ENCODE results near the gene PRKN.

The PRKN gene

DNA sequence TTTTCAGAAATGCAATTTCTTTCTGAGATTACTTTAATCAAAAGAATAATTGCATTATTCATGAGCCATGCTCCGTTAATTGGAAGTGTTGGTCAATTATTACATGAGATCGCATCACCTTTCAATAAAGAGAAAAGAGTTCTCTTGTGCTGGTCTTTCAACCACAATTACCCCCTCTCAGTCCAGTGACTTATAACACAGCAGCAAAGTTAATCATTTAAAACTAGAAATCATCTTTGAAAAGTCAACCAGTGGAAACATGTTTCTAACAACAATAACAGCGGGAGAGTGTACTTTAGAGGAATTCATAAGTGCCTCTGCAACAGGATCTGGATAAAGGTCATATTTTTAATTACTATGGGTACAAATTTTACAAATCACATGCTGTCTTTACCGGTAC lies 1069.4 kb downstream of the PRKN start:
- TF ChIP-seq, protein P1, sequence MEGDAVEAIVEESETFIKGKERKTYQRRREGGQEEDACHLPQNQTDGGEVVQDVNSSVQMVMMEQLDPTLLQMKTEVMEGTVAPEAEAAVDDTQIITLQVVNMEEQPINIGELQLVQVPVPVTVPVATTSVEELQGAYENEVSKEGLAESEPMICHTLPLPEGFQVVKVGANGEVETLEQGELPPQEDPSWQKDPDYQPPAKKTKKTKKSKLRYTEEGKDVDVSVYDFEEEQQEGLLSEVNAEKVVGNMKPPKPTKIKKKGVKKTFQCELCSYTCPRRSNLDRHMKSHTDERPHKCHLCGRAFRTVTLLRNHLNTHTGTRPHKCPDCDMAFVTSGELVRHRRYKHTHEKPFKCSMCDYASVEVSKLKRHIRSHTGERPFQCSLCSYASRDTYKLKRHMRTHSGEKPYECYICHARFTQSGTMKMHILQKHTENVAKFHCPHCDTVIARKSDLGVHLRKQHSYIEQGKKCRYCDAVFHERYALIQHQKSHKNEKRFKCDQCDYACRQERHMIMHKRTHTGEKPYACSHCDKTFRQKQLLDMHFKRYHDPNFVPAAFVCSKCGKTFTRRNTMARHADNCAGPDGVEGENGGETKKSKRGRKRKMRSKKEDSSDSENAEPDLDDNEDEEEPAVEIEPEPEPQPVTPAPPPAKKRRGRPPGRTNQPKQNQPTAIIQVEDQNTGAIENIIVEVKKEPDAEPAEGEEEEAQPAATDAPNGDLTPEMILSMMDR (IDR thresholded peaks at IDR 0.05; ENCODE audit: low read depth, low read length): no peak
- H3K4me3 ChIP-seq (ENCODE audit: low read depth, low read length): no peak overlapping the region

DNA sequence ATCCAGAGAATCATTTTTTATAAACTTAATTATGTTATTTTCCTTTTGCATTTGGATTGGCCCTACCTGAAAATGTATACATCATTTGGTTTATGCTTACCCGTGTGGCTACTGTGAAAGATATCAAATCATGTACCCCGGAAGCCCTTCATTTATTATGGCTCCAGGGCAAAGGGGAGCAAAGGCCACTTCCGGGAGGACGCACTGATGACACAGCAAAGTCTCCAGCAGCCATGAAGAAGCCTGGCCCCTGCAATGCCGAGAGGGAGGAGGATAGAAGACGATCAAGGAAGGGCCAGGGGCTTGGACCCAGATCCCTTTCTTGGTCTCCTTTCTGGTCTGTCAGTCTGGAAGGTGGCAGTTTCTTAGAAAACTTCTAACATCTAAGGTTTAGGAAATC lies 1073.4 kb downstream of the PRKN start:
- no peak overlapping the region for H3K4me3 ChIP-seq (ENCODE audit: low read depth, low read length)
- TF ChIP-seq, protein P1 (IDR thresholded peaks at IDR 0.05; ENCODE audit: low read depth, low read length): no peak

DNA sequence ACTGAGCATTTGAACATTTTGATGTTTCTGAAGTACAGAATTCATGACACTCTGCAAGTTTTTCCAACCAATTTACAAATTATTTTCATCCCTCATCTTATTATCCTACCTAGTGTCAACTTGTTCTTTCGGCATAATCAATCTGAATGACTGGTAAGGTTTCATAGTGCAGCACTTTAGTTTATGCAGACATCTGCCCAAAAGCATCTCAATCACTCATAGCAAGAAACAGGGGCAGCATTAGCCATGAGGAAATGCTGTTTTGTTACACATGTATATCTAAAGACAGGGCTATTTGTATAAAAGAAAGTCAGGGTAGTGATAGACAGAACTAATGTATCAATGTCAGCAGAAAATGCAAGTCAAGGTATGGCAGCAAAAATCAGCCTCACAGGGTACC lies 1075.6 kb downstream of the PRKN start:
- H3K4me3 ChIP-seq (ENCODE audit: low read depth, low read length): no peak overlapping the region
- TF ChIP-seq, protein P1 (IDR thresholded peaks at IDR 0.05; ENCODE audit: low read depth, low read length): no peak

DNA sequence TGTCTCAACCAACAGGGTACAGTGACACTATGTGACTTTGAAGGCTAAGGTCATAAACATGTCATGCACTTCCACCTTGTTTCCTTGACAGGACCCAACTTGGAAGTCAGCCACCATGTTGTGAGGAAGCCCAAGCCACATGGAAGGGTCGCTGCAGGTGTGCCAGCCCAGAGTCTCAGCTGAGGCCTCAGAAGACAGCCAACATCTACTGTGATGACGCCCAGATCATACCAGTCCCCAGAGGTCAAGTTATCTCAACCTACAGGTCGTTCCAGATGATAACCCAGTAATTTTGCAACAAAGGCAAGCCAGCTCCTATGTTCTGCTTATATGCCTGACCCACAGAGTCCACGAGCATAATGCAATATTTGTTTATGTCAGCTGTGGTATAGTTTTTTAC lies 1077.7 kb downstream of the PRKN start:
- TF ChIP-seq, protein P1 (IDR thresholded peaks at IDR 0.05; ENCODE audit: low read depth, low read length): no peak
- no peak overlapping the region for H3K4me3 ChIP-seq (ENCODE audit: low read depth, low read length)

DNA sequence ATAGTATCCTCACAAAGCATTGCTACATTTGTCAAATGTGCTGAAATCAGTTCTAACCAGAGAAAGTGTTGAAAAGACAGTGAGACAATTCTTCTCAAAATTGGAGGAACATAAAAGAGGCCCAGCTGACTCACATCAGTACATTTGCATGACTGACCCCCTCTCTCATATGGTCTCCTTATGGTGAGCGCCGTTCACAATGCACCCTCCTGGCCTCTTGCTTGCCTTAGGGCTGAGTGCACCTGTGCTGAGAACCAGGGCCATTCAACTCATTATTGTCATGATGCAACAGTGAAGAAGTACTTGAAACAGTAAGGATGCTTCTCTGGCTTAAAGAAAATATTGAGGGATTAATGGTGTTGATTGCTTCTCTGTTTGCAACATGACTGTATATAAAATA lies 1078.5 kb downstream of the PRKN start:
- TF ChIP-seq, protein P1 (IDR thresholded peaks at IDR 0.05; ENCODE audit: low read depth, low read length): no peak
- H3K4me3 ChIP-seq (ENCODE audit: low read depth, low read length): no peak overlapping the region

DNA sequence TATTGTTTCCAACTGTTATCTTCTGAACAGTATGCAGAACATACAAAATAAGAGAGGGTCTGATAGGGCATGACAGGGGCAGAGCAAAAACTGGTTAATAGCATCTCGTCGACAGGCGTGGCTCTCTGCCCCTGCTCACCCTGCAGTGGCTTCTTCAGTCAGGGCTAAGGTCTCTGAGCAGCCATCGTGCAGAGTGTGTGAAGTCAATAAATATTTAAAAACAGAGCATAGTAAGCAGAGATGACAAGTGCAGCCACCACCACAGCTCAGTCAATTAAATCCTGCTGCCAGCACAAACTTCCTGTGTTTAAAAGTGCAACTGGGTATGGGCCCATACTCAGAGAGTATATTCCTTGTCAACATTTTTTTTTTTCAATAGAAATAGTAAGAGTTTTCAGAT lies 1080.3 kb downstream of the PRKN start:
- TF ChIP-seq, protein P1 (IDR thresholded peaks at IDR 0.05; ENCODE audit: low read depth, low read length): no peak
- no peak overlapping the region for H3K4me3 ChIP-seq (ENCODE audit: low read depth, low read length)

DNA sequence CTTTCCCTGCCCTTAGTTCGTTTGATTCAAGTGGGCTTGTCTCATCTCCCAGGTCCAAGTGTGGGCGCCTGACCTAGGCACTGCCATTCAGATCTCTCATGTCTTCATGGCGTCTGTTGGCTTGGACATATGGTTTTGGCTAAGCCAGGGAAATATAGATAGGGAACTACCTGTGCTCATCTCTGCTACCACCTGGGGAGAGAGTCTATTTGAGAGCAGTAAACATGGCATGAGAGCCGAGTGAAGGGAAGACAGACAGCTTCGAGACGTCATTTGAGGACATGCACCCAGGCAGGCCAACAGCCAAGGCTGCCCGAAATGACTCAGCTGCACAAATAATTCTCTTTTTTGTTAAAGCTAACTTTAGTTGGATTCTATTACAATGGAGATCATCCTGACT lies 1083.0 kb downstream of the PRKN start:
- H3K4me3 ChIP-seq (ENCODE audit: low read depth, low read length): no peak overlapping the region
- TF ChIP-seq, protein P1 (IDR thresholded peaks at IDR 0.05; ENCODE audit: low read depth, low read length): no peak

Measured in WI38 (cell line).